NK-92 treated with Interleukin-12 subunit alpha and Interleukin-12 subunit beta, amount 100 ng/mL, for 24 hours (cell line): Measurements from ENCODE around the gene IGFN1.

Source experiments
- DNase-seq: peaks from one replicate; lab custom pipeline; 2025; lab: John Stamatoyannopoulos, UW

Gene IGFN1

GRCh38 chr1:201265756-201266155 lies 75.1 kb downstream of the IGFN1 start:
- no peak for DNase-seq

GRCh38 chr1:201266276-201266675 lies 75.7 kb downstream of the IGFN1 start:
- DNase-seq, result no peak

GRCh38 chr1:201266774-201267173 lies 76.2 kb downstream of the IGFN1 start:
- no peak for DNase-seq

GRCh38 chr1:201267481-201268229 lies 77.0 kb downstream of the IGFN1 start:
- no peak for DNase-seq

GRCh38 chr1:201268604-201269151 lies 78.1 kb downstream of the IGFN1 start:
- no peak for DNase-seq

- no peak for DNase-seq
Observed at GRCh38 chr1:201269281-201269680, 78.7 kb downstream of the IGFN1 start.

- DNase-seq, result no peak
Observed at GRCh38 chr1:201269900-201270410, 79.3 kb downstream of the IGFN1 start.

GRCh38 chr1:201270616-201271390 lies 80.2 kb downstream of the IGFN1 start:
- no peak for DNase-seq

- no peak for DNase-seq
Observed at GRCh38 chr1:201272799-201273198, 82.2 kb downstream of the IGFN1 start.

- DNase-seq, result no peak
Observed at GRCh38 chr1:201274616-201275252, 84.1 kb downstream of the IGFN1 start.

GRCh38 chr1:201275253-201275666 lies 84.6 kb downstream of the IGFN1 start:
- DNase-seq, result no peak

- no peak for DNase-seq
Observed at GRCh38 chr1:201276891-201277290, 86.3 kb downstream of the IGFN1 start.

- DNase-seq, result no peak
Observed at GRCh38 chr1:201277441-201277840, 86.8 kb downstream of the IGFN1 start.
